Astrocyte of the cerebellum (primary cell): ENCODE data around the gene ZNF77.

ENCODE experiments used
- DNase-seq: peaks from one replicate; pipeline ENCODE4 v3.0.0-alpha.2; 2011; ENCODE audit warnings: low read depth
- H3K4me3 ChIP-seq: 2 replicates; pipeline ENCODE4 v1.5.1; 2011; ENCODE audit warnings: mild to moderate bottlenecking, low read depth, low read length, moderate library complexity
- in situ Hi-C: cut with HindIII; loops from 2 replicates; pipeline ENCODE4 v1.10.0; 2017; ENCODE audit warnings: low sequenced_read_pairs
- TF ChIP-seq, protein P1 (sequence below): IDR thresholded peaks from 2 replicates; pipeline ENCODE4 v1.5.1; 2012; ENCODE audit warnings: low read length, low read depth, moderate library complexity, mild to moderate bottlenecking; ENCODE audit errors: missing control alignments

Gene ZNF77

DNA sequence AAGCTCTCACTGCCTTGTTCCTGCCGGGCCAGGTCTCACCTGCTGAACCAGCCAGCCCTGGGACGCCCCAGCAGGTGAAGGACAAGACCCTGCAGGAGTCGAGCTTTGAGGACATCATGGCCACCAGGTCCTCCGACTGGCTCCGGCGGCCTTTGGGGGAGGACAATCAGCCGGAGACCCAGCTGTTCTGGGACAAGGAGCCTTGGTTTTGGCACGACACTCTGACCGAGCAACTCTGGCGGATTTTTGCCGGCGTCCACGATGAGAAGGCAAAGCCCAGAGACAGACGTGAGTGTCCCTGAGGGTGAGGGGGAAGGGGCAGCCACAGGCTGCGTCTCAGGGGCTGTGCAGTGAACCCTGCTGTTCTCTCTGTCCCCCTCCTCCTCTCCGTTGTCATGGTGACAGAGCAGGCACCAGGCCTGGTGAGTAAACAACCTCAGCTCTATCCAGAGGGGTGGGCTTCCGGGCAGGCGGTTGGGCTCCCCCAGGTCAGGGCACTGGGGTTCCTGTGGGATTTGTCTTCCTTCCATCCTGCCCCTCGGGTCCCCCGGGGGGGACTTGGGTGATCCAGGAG lies 42.3 kb upstream of the ZNF77 start:
- H3K4me3 ChIP-seq, result no peak overlapping the region
- DNase-seq, result no peak
- in situ Hi-C loops, result no loop called here
- TF ChIP-seq, protein P1, sequence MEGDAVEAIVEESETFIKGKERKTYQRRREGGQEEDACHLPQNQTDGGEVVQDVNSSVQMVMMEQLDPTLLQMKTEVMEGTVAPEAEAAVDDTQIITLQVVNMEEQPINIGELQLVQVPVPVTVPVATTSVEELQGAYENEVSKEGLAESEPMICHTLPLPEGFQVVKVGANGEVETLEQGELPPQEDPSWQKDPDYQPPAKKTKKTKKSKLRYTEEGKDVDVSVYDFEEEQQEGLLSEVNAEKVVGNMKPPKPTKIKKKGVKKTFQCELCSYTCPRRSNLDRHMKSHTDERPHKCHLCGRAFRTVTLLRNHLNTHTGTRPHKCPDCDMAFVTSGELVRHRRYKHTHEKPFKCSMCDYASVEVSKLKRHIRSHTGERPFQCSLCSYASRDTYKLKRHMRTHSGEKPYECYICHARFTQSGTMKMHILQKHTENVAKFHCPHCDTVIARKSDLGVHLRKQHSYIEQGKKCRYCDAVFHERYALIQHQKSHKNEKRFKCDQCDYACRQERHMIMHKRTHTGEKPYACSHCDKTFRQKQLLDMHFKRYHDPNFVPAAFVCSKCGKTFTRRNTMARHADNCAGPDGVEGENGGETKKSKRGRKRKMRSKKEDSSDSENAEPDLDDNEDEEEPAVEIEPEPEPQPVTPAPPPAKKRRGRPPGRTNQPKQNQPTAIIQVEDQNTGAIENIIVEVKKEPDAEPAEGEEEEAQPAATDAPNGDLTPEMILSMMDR, result no peak

DNA sequence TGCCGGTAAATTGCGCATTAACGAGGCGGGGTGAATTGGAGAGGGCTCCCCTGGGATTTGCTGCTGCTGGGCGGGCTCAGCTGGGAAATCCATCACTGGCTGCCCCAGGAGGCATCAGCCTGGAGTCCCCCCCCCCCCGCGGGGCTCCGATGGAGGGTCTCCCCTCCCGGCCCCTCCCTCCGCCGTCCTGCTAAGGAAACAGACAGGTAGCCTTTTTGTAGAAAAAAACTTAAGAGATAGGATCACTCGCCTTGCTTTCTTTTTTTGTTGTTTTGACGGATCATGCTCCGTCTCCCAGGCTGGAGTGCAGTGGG lies 39.4 kb upstream of the ZNF77 start:
- no peak for DNase-seq
- in situ Hi-C loops, result no loop called here
- peak overlapping the region; percentile 30 for H3K4me3 ChIP-seq
- TF ChIP-seq, protein P1, result no peak

DNA sequence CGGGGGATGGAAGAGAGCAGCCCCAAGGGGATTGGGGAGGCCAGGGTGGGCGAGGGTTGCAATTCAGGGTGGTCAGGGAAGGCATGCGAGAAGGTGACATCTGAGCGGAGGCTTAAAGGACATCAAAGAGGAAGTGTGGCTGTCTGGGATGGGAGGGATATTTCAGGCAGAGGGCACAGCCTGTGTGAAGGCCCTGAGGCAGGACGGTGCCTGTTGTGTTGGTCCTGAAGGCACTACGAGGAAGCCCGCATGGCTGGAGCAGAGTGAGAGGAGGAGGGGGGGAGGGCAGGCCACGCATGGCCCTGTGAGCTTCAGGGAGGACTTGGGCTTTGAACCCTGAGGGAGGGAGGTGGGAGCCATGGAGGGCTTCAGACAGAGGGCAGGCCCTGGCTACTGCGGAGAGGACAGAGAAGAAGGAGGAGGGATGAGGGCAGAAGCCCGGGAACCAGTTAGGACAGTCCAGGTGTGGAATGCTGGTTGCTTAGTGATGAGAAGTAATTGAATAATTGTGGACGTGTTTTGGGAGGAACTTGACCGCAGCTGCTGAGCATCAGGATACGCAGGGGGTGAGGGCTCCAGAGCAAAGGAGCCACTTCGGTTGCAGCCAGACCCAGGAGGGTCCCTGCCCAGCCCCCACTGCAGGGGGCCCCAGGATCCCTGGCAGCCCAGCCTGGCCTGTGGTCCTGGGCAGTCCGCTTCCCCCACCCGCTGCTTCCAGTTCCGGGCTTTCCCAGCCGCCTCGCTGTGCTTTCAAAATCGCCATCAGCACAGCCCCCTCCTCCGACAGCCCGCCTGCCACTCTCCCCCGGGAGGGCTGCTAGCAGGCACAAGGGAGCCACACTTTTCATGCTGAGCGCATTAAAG lies 38.8 kb upstream of the ZNF77 start:
- in situ Hi-C loops, result no loop called here
- TF ChIP-seq, protein P1, result no peak

DNA sequence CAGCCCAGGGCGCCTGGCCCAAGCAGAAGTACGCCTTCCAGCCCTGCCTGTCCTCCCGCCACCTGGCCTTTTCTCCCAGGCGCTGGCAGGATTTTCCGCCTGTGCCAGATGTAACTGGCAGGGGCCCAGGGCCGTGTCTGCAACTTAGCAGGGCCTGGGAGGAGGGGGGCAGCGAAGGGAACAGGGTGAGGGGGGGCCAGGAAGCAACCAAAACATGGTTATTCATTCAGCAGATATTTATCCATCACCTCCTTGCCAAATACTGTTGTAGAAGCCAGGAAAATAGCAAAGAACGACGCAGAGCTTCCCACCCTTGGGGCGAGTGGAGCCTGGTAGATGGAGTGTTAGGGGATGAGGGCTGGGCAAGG lies 38.2 kb upstream of the ZNF77 start:
- no peak overlapping the region for H3K4me3 ChIP-seq
- DNase-seq, result peak; percentile 82
- in situ Hi-C loops, result no loop called here
- TF ChIP-seq, protein P1, result no peak

More for the DNA sequence above, 38.8 kb upstream of the ZNF77 start:
- peak; percentile 92 for DNase-seq
- peak overlapping the region; percentile 30 for H3K4me3 ChIP-seq

DNA sequence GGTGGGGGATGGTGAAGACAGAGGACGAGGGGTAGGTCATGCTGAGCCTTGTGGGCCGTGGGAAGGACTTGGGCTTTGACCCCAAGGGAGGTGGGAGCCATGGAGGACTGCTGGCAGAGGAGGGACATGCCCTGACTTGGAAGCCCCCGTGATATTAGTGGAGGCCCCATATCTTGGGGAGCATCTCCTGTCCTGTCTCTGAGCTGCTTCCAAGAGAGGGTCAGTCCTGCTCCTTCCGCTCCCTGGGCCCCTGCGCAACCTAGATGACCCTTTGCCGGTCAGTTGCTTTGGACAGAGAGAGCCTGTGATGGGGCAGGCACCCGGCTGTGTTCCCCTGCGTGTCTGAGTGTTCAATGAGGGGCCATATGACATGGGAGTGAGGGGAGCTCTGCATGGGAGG lies 37.8 kb upstream of the ZNF77 start:
- DNase-seq, result no peak
- in situ Hi-C loops, result no loop called here
- no peak overlapping the region for H3K4me3 ChIP-seq
- TF ChIP-seq, protein P1, result no peak

DNA sequence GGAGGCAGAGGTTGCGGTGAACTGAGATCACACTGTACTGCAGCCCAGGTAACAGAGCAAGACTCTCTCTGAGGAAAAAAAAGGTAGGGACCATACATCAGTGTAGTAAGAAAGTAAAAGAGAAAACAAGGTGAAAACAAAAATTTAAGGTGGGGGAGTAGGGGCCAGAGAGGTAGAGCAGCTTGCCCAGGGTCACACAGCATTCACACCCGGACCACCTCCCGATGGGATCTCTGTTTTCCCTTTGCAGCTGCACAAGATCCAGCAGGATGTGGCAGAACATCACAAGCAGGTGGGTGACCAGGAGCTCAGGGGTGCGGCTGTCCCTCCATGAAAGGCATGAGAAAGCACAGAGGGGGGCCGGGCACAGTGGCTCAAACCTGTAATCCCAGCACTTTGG lies 37.1 kb upstream of the ZNF77 start:
- H3K4me3 ChIP-seq, result no peak overlapping the region
- in situ Hi-C loops, result no loop called here
- TF ChIP-seq, protein P1, result no peak
- DNase-seq, result no peak
